ENCODE measurements around the gene PDCD4.

GRCh38 chr10:110936757-110937156, 65.0 kb downstream of the PDCD4 start:
- TF ChIP-seq, protein P1, sequence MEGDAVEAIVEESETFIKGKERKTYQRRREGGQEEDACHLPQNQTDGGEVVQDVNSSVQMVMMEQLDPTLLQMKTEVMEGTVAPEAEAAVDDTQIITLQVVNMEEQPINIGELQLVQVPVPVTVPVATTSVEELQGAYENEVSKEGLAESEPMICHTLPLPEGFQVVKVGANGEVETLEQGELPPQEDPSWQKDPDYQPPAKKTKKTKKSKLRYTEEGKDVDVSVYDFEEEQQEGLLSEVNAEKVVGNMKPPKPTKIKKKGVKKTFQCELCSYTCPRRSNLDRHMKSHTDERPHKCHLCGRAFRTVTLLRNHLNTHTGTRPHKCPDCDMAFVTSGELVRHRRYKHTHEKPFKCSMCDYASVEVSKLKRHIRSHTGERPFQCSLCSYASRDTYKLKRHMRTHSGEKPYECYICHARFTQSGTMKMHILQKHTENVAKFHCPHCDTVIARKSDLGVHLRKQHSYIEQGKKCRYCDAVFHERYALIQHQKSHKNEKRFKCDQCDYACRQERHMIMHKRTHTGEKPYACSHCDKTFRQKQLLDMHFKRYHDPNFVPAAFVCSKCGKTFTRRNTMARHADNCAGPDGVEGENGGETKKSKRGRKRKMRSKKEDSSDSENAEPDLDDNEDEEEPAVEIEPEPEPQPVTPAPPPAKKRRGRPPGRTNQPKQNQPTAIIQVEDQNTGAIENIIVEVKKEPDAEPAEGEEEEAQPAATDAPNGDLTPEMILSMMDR (IDR thresholded peaks at IDR 0.05; ENCODE audit: extremely low read depth in 1 of 2, insufficient read depth in 1 of 2, low read depth in 1 of 2, low read length in 2 of 2) = no peak
- TF ChIP-seq POLR2A (IDR thresholded peaks at IDR 0.05; ENCODE audit: low read depth, low read length) (no peak), EZH2 (IDR thresholded peaks at IDR 0.05; ENCODE audit: borderline replicate concordance, low read depth, low read length, severe bottlenecking) (no peak), POLR2AphosphoS5 (IDR thresholded peaks at IDR 0.05; ENCODE audit: insufficient read depth, low read depth, low read length) (no peak)

Data from endothelial cell of umbilical vein (primary cell).